GM12878 (cell line): ENCODE results near the gene MATN1. TPM values are rescaled to one million over a fixed set of nuclear protein-coding genes. Genes with fewer than 3 reads are reported as not detected.

Experiments used
- ATAC-seq: fragments of 200-7000 bp; cut with Tn5 transposase; 3 replicates; pipeline ENCODE4 v1.9.1; 2020; ENCODE audit warnings: mild to moderate bottlenecking, moderate library complexity
- BruUV-seq: library from RNA; stranded (reverse); fragments of 400-500 nt; replicated peaks from 2 replicates; lab custom pipeline; 2021; lab: Mats Ljungman, UMichigan
- CTCF ChIA-PET: fragments of 300-600 bp; sonication (Branson Sonifier 250); formaldehyde crosslinking; extraction: SDS; loops from one replicate; lab custom pipeline; 2021; ENCODE audit warnings: inconsistent platforms; lab: Yijun Ruan, JAX
- POLR2A ChIA-PET: fragments of 350-600 bp; formaldehyde crosslinking; extraction: SDS; loops from one replicate; lab custom pipeline; 2021; ENCODE audit warnings: inconsistent platforms; lab: Charles Lee
- RAD21 ChIA-PET: fragments of 300-600 bp; sonication (Branson Sonifier 250); formaldehyde crosslinking; loops from one replicate; lab custom pipeline; 2023; ENCODE audit warnings: antibody characterized with exemption; ENCODE audit not compliant: unreplicated experiment; lab: Charles Lee
- SMC1A ChIA-PET: fragments of 300-600 bp; sonication (Branson Sonifier 250); formaldehyde crosslinking; loops from one replicate; lab custom pipeline; 2023; ENCODE audit not compliant: unreplicated experiment, uncharacterized antibody; lab: Charles Lee
- DNase-seq: peaks from one replicate; pipeline ENCODE4 v3.0.0-alpha.2; 2011; ENCODE audit warnings: low read depth, low spot score
- FAIRE-seq: peaks from 3 replicates; lab custom pipeline; 2011; peaks lifted over from hg19 to GRCh38; lab: Jason Lieb, UNC
- H2AFZ ChIP-seq: 2 replicates; pipeline ENCODE4 v1.6.0; 2011; ENCODE audit warnings: low read depth, low read length, control low read depth; ENCODE audit not compliant: control insufficient read depth
- H3K27ac ChIP-seq: 2 replicates; pipeline ENCODE4 v1.5.1; 2011; ENCODE audit warnings: control low read depth; ENCODE audit not compliant: control insufficient read depth, insufficient read depth
- H3K27me3 ChIP-seq, 2 experiments: replicated peaks in 1 of 2; 2 replicates each; pipeline versions ENCODE4 v1.6.0 to v1.6.1; 2011; ENCODE audit warnings: low read length in 1 of 2; ENCODE audit not compliant: control insufficient read depth in 2 of 2, insufficient read depth in 2 of 2
- H3K36me3 ChIP-seq, 2 experiments: 2 replicates each; pipeline ENCODE4 v1.5.1; 2011; ENCODE audit warnings: low read length in 1 of 2; ENCODE audit not compliant: control insufficient read depth in 2 of 2, insufficient read depth in 2 of 2
- H3K4me1 ChIP-seq: 2 replicates; pipeline ENCODE4 v1.6.1; 2011; ENCODE audit warnings: mild to moderate bottlenecking, low read length, moderate library complexity, mixed read lengths; ENCODE audit not compliant: control insufficient read depth, insufficient read depth
- H3K4me2 ChIP-seq: 2 replicates; pipeline ENCODE4 v1.6.0; 2011; ENCODE audit warnings: control low read depth; ENCODE audit not compliant: control insufficient read depth, insufficient read depth
- H3K4me3 ChIP-seq: fragments of 200-600 bp; sonication (generic); 2 replicates; pipeline ENCODE4 v1.5.1; 2016
- H3K79me2 ChIP-seq: 2 replicates; pipeline ENCODE4 v1.6.0; 2011; ENCODE audit warnings: low read length; ENCODE audit not compliant: control insufficient read depth, insufficient read depth
- H3K9ac ChIP-seq: 2 replicates; pipeline ENCODE4 v1.8.0; 2011; ENCODE audit warnings: low read length, control low read depth, mixed read lengths; ENCODE audit not compliant: control insufficient read depth, insufficient read depth
- H3K9me3 ChIP-seq: replicated peaks from 3 replicates; pipeline ENCODE4 v1.5.1; 2011; ENCODE audit warnings: mild to moderate bottlenecking, low read length; ENCODE audit not compliant: control insufficient read depth, insufficient read depth
- H4K20me1 ChIP-seq: 2 replicates; pipeline ENCODE4 v1.6.0; 2011; ENCODE audit not compliant: control insufficient read depth, insufficient read depth
- E2F8 ChIP-seq: fragments of 450-650 bp; IDR thresholded peaks from 2 replicates; pipeline ENCODE4 v1.6.1; 2018; ENCODE audit warnings: mild to moderate bottlenecking, low read depth, moderate library complexity; ENCODE audit not compliant: partially characterized antibody
- SMC3 ChIP-seq: IDR thresholded peaks from 2 replicates; pipeline ENCODE4 v1.6.1; 2011; ENCODE audit warnings: low read length, improper control_type of control experiment, borderline replicate concordance
- WGBS: methylation state at CpG from one replicate; pipeline ENCODE4 v1.1.6; 2016; ENCODE audit warnings: low lambda C conversion rate; ENCODE audit not compliant: insufficient replicate concordance, insufficient coverage; ENCODE audit errors: missing lambda C conversion rate; 5-methylcytosine and 5-hydroxymethylcytosine counted together
- in situ Hi-C: fragments of 300-500 bp; cut with MboI; formaldehyde crosslinking; loops from 9 replicates; pipeline ENCODE4 v1.14.3; 2018; ENCODE audit warnings: mixed read lengths
- intact Hi-C: fragments of 100-400 bp; cut with micrococcal nuclease; formaldehyde crosslinking; loops from one replicate; pipeline ENCODE4 v1.14.2; 2022; ENCODE audit not compliant: unreplicated experiment
- polyA plus RNA-seq, 11 experiments: library from polyadenylated mRNA; depleted of rRNA in 4 of 11; unstranded in 6 of 11; stranded (reverse) in 5 of 11; fragments of >200 nt; fragmentation: Nextera tagmentation in 4 of 11; fragmentation: Illumina TruSeq in 1 of 11; extraction: Ambion mirVana in 4 of 11; extraction: Trizol in 1 of 11; gene quantifications; 1 replicate in 1 of 11; 2 replicates in 10 of 11; pipeline versions ENCODE4 v1.2.1 to v1.2.3, GENCODE V29; 2011 to 2016; ENCODE audit warnings: inconsistent platforms in 2 of 11, missing spikeins in 2 of 11, low read depth in 1 of 11
- total RNA-seq, 4 experiments: library from RNA; depleted of rRNA in 3 of 4; stranded (reverse); fragments of >200 nt in 3 of 4; fragmentation: Illumina TruSeq in 1 of 4; extraction: Trizol in 1 of 4; gene quantifications; 2 replicates each; pipeline versions ENCODE4 v1.2.1 to v1.2.3, GENCODE V29; 2013 to 2021
- TF ChIP-seq, protein P1 (sequence below): fragments of 450-650 bp; IDR thresholded peaks from 2 replicates; pipeline ENCODE4 v1.6.1; 2018; ENCODE audit warnings: borderline replicate concordance, mild to moderate bottlenecking; ENCODE audit not compliant: partially characterized antibody
- TF ChIP-seq, protein P2 (sequence below): fragments of 150-350 bp; IDR thresholded peaks from 2 replicates; pipeline ENCODE4 v1.6.1; 2014; ENCODE audit warnings: mild to moderate bottlenecking, low read depth, low read length

The MATN1 gene
- total and polyA plus RNA-seq, 10 of the 15 experiments (the other 5 are each of a cell fraction or from before 2014, with no cell fraction given): 0.04 to 0.50 (median 0.10) TPM; not detected in 1

- no peaks in the 10 kb centered on the region for H3K36me3 ChIP-seq
- ChIA-PET RAD21 (no interaction called here), CTCF (no interaction called here), SMC1A (no interaction called here), POLR2A (no interaction called here)
- H3K79me2 ChIP-seq: no peaks in the 10 kb centered on the region
- H3K4me2 ChIP-seq: no peak overlapping the region
- H3K9ac ChIP-seq: no peak overlapping the region
- H2AFZ ChIP-seq: no peak overlapping the region
- TF ChIP-seq, protein P1, sequence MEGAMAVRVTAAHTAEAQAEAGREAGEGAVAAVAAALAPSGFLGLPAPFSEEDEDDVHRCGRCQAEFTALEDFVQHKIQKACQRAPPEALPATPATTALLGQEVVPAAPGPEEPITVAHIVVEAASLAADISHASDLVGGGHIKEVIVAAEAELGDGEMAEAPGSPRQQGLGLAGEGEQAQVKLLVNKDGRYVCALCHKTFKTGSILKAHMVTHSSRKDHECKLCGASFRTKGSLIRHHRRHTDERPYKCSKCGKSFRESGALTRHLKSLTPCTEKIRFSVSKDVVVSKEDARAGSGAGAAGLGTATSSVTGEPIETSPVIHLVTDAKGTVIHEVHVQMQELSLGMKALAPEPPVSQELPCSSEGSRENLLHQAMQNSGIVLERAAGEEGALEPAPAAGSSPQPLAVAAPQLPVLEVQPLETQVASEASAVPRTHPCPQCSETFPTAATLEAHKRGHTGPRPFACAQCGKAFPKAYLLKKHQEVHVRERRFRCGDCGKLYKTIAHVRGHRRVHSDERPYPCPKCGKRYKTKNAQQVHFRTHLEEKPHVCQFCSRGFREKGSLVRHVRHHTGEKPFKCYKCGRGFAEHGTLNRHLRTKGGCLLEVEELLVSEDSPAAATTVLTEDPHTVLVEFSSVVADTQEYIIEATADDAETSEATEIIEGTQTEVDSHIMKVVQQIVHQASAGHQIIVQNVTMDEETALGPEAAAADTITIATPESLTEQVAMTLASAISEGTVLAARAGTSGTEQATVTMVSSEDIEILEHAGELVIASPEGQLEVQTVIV: no peak
- TF ChIP-seq, protein P2, sequence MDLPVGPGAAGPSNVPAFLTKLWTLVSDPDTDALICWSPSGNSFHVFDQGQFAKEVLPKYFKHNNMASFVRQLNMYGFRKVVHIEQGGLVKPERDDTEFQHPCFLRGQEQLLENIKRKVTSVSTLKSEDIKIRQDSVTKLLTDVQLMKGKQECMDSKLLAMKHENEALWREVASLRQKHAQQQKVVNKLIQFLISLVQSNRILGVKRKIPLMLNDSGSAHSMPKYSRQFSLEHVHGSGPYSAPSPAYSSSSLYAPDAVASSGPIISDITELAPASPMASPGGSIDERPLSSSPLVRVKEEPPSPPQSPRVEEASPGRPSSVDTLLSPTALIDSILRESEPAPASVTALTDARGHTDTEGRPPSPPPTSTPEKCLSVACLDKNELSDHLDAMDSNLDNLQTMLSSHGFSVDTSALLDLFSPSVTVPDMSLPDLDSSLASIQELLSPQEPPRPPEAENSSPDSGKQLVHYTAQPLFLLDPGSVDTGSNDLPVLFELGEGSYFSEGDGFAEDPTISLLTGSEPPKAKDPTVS: no peak
- TF ChIP-seq SMC3: no peak
- no peak for TF ChIP-seq E2F8
- BruUV-seq: no TSS peak
- H3K27me3 ChIP-seq: peaks cover 0 to 1% of the 10 kb centered on the region in 2 experiments; a peak in 1 of 4 replicates
- H4K20me1 ChIP-seq: no peaks in the 10 kb centered on the region
- FAIRE-seq (no peak), DNase-seq (no peak), ATAC-seq (no peak)
- H3K9me3 ChIP-seq: no peaks in the 10 kb centered on the region; the same call in 2 of the 3 replicates
- intact Hi-C loops (no loop called here), in situ Hi-C loops (no loop called here)
- WGBS: 21% methylated on average over 2 of the region's 2 CpGs
- H3K4me3 ChIP-seq: no peak overlapping the region
- no peaks in the 10 kb centered on the region for H3K4me1 ChIP-seq
- H3K27ac ChIP-seq: no peak overlapping the region
These were observed 44.0 kb downstream of the MATN1 start for GRCh38 chr1:30679201-30679975.
